ENCODE measurements around the gene ALK.

DNA sequence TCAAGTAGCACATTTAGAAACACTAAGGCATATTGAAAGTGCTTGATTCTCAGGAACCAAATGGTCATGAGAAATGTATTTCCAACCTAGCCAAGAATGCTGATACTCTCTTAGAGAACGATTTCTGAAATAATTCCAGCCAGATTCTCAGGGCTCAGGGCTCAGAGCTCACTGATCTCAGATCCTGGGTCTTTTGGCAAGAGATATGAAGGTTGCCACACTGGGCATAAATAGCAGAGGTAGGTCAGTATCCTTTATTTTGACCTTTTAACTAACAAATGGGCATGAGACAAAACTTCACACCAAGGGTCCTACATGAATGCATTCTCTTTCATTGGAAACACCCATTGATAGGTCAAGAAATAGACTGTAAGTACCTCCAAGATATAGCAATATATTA, 364.1 kb downstream of the ALK start:
- no peak for TF ChIP-seq CTCF (IDR thresholded peaks at IDR 0.05; ENCODE audit: low read length)
- TF ChIP-seq EZH2 (IDR thresholded peaks at IDR 0.05; ENCODE audit: borderline replicate concordance, low read length), result no peak
